ENCODE data around the gene ARL15. TPM values are rescaled to one million over a fixed set of nuclear protein-coding genes. Genes with fewer than 3 reads are reported as not detected.

The ARL15 gene
- 19.0 and 26.2 TPM in 2 replicates for total RNA-seq

DNA sequence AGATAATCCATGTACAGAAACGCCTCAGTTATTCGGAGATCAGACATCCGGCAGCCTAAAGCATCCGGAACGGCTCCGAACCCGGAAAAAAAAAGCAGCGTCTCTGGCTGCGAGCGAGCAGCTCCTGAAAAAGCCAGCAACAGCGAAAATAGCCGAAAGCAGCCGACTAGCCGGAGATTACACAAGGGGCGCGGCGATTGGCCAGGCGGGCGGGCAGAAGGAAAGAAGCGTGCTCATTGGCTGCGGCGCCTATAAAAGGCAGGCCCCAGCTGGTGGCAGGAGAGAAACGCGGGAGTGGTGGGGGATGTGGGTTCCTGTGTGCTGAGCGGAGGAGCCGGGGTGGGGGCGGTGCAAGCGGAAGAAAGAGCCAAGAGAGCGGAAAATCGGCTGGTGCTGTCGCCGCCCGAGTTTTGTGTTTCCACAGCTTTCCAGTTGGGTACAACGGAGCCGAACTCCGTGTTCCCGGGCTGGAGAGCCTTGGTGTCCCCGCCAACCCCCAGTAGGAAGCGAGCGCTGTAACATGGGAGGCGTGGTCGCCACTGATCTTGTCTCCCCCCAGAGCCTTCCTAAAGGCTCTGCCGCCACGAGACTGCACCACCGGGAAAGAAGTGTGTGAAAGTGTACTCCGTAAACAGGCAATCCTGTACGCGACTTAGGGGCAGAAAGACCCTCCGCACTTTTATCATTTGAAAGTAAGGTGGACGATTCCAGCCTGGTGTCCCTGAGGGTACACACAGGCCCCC lies at the start of gene ARL15:
Gene ARL15 (minus strand): TSS at position 141 of the 743 bp plus-strand sequence.

Other genes with a start within 250 kb of the ARL15 start
- 0.56 TPM in 1 of 2 replicates, not detected in the other for gene HSPB3, start 145.1 kb upstream of the ARL15 start, total RNA-seq
- gene SNX18, start 207.2 kb upstream of the ARL15 start, total RNA-seq: 42.2 and 91.3 TPM in 2 replicates